IPS DF 6.9 (cell line): ENCODE results near the gene FAM107A.

Source experiments
- DNase-seq: peaks from one replicate; pipeline ENCODE4 v3.0.0-alpha.2; 2013; ENCODE audit warnings: low read depth, low spot score
- H3K27ac ChIP-seq: one replicate; pipeline ENCODE4 v1.5.1; 2013; ENCODE audit warnings: low read length, control low read depth
- H3K27me3 ChIP-seq: 2 replicates; pipeline ENCODE4 v1.6.1; 2013; ENCODE audit warnings: mild to moderate bottlenecking, low read length; ENCODE audit not compliant: control insufficient read depth, insufficient read depth
- H3K36me3 ChIP-seq: 2 replicates; pipeline ENCODE4 v1.6.1; 2013; ENCODE audit warnings: low read length; ENCODE audit not compliant: control insufficient read depth, insufficient read depth
- H3K4me1 ChIP-seq: 2 replicates; pipeline ENCODE4 v1.6.1; 2013; ENCODE audit warnings: low read length; ENCODE audit not compliant: control insufficient read depth, insufficient read depth
- H3K4me3 ChIP-seq: 2 replicates; pipeline ENCODE4 v1.5.1; 2013; ENCODE audit warnings: mild to moderate bottlenecking, low read length
- H3K9me3 ChIP-seq: 2 replicates; pipeline ENCODE4 v1.6.1; 2013; ENCODE audit warnings: low read length, inconsistent platforms; ENCODE audit not compliant: control insufficient read depth, insufficient read depth
- WGBS: extraction: QIAGEN DNeasy Blood & Tissue Kit; methylation state at CpG from one replicate; pipeline ENCODE4 v1.1.7; 2013; ENCODE audit warnings: mixed read lengths, missing lambda C conversion rate; ENCODE audit not compliant: insufficient read length, insufficient coverage; 5-methylcytosine and 5-hydroxymethylcytosine counted together

Gene FAM107A, protein sequence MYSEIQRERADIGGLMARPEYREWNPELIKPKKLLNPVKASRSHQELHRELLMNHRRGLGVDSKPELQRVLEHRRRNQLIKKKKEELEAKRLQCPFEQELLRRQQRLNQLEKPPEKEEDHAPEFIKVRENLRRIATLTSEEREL

DNA sequence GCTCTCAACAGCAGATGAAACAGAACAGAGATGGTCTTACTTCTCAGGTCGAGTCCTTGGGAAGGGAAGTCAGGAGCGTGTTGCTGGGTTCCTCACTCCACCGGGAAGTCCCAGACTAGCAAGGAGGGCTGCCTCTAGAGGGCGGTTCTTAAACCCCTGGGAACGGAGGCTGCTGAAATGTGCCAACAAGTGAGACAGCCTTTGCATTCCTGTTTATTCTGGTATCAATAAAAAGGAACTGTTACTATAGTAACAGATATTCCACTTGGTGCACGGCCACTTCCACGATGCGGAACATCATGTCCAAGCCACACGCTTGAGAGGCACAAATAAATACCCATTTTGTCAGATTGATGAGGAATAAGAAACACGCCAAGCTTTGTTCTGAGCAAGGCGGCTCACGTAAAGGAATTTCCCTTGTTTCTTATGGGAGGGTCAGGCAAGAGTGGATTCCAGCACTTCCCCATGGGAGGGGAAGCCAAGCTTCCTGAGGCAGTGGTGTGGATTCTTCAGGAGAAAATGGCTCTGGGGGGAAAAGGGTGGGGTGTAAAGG lies at the start of gene FAM107A:
Gene FAM107A (minus strand): TSS at position 123 of the 553 bp plus-strand sequence. CDS start 7,531 bp downstream, outside the sequence.
- Histone ChIP-seq H3K27ac (no peak within 1 kb of the TSS), H3K4me3 (no peak within 1 kb of the TSS), H3K9me3 (no peaks in the 10 kb centered on the region), H3K4me1 (peaks cover 5% of the 10 kb centered on the region; the same call in 1 of the 2 replicates), H3K36me3 (no peaks in the 10 kb centered on the region), H3K27me3 (no peaks in the 10 kb centered on the region)
- DNase-seq: no peak
- WGBS: no CpG with 5 or more reads among the region's 12 CpGs

DNA sequence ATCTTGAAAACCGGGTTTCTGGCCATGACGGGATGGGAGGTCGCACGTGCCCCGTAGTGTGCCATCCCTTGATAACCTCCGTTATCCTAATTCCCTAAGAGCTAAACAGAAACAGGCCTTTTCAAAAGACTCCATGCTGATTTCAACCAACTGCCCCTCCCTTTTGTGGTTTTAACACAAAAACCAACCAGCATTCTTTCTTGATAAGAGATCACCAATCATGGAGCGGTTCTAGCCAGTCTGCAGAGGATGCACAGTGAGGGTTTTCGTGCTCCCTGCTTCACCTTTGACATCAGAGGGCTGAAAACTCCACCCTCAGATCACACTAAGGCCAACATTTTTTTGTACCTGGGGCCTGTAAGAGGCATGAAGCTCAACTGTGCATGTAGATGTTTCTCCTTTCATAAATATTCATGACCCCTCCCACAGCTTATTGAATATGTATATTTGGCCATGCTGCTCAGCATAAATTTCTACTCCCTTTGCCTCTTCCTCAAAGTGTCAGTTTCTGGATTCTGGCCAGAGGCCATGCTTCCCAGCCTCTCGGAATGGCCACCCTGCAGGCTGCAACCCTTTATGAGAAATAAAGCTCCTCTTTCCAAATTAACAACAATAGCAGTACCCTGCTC lies 48.1 kb upstream of the FAM107A start:
- Histone ChIP-seq H3K4me1 (no peaks in the 10 kb centered on the region), H3K4me3 (no peak overlapping the region), H3K27ac (no peak overlapping the region), H3K36me3 (no peaks in the 10 kb centered on the region), H3K9me3 (no peaks in the 10 kb centered on the region), H3K27me3 (no peaks in the 10 kb centered on the region)
- no CpG with 5 or more reads among the region's 9 CpGs for WGBS
- no peak for DNase-seq

DNA sequence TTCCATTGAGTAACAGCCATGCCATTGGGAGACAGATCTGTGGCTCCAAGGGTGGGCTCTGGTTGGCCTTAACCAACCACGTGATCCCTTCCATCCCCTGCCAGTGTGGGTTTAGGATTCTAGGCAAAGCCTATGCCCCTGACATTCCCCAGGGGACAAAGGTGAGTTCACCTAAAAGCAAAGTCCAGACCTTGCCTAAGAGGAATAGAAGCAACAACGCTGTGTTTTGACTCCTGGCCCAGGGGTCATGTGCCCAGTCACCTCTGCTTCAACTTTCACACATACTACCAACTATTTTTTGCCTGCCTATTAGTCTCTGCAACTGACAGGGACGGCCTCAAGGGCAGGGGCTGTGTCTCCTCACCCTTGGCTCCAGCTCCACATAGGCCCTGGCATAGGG lies 47.4 kb upstream of the FAM107A start:
- no peak for DNase-seq
- H3K27me3 ChIP-seq: no peaks in the 10 kb centered on the region
- WGBS: no CpG with 5 or more reads among the region's 3 CpGs
- no peak overlapping the region for H3K4me3 ChIP-seq
- H3K9me3 ChIP-seq: no peaks in the 10 kb centered on the region
- H3K36me3 ChIP-seq: no peaks in the 10 kb centered on the region
- no peak overlapping the region for H3K27ac ChIP-seq
- H3K4me1 ChIP-seq: no peaks in the 10 kb centered on the region

DNA sequence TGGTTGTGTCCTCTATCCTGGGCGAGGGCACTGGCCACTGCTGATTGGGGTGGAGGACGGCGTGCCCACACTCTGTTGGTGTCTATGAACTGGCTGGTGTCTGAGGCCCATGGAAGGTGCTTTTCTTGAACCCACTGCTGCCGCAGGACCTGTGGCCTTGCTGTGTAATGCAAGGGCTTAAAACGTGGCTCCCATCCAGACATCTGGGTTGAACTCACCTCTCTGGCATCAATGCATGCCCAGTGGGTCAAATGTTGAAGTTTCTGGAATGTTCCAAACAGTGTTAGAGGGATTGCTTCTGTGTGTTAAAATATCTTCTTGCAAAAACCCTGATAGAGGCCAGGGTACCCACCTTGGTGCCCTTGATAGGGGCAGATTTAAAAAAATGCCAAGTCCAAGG lies 46.8 kb upstream of the FAM107A start:
- no CpG with 5 or more reads among the region's 5 CpGs for WGBS
- H3K4me1 ChIP-seq: no peaks in the 10 kb centered on the region
- no peak overlapping the region for H3K27ac ChIP-seq
- H3K27me3 ChIP-seq: no peaks in the 10 kb centered on the region
- H3K36me3 ChIP-seq: no peaks in the 10 kb centered on the region
- H3K9me3 ChIP-seq: no peaks in the 10 kb centered on the region
- no peak for DNase-seq
- no peak overlapping the region for H3K4me3 ChIP-seq

DNA sequence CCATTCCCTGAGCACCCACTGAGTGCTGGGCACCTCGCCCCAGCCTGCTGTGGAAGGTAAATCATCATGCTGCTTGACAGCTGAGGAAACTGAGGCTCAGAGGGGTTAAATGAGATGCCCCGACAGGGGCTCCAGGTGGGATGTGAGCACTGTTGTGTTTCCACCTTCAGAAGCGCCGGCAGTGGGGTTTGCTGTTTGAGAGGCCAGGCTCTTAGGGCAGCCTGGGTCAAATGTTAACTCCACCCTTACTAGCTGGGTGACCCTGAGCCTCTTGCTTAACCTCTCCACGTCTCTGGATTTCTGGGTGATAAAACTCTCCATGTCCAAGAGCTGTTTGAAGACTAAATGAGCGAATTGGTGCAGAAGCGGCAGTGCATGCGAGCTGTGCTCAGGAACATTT lies 46.3 kb upstream of the FAM107A start:
- DNase-seq: no peak
- Histone ChIP-seq H3K27me3 (no peaks in the 10 kb centered on the region), H3K4me1 (no peaks in the 10 kb centered on the region), H3K9me3 (no peaks in the 10 kb centered on the region), H3K36me3 (no peaks in the 10 kb centered on the region), H3K4me3 (no peak overlapping the region), H3K27ac (no peak overlapping the region)
- no CpG with 5 or more reads among the region's 8 CpGs for WGBS

DNA sequence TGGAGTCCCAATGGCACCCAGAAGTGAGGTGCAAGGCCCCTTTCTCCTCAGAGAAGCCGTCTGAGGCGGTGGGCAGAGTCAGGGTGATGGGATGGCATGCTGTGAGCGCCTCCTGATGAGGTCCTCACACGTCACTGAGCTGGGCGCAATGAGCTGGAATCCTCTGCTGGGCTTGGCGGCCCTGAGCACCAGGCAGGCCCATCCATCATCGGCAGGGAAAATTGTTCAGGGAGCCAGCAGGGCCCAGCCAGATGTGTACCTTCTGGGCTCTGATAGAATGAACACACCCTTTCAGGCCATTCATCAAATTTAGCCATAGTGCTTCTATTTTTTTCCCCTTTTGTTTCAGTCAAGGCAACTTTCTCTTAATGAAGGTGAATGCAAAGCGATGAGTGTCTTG lies 45.7 kb upstream of the FAM107A start:
- Histone ChIP-seq H3K36me3 (no peaks in the 10 kb centered on the region), H3K9me3 (no peaks in the 10 kb centered on the region), H3K27ac (no peak overlapping the region), H3K4me3 (no peak overlapping the region), H3K27me3 (no peaks in the 10 kb centered on the region), H3K4me1 (no peaks in the 10 kb centered on the region)
- no CpG with 5 or more reads among the region's 8 CpGs for WGBS
- DNase-seq: no peak

DNA sequence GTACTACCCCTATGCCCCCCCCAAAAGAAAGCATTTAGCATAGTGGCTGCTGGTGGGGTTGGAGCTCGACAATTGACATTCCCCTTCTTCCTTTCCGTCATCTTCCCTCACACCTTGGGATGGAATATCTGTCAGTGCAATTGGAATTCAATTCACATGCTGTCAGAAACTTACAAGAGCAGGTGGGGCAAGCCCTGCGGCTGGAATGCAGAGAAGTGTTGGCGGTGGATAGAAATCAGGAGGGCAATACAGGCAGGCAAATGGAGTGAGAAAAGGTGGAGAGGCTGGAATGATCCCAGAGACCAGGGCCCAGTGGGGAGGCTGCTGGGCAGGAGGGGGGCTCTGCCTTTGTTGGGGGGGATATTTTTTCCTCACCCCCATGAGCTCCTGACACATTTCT lies 45.2 kb upstream of the FAM107A start:
- H3K27ac ChIP-seq: no peak overlapping the region
- no peak overlapping the region for H3K4me3 ChIP-seq
- H3K27me3 ChIP-seq: no peaks in the 10 kb centered on the region
- H3K4me1 ChIP-seq: no peaks in the 10 kb centered on the region
- no peak for DNase-seq
- no CpG with 5 or more reads among the region's 4 CpGs for WGBS
- no peaks in the 10 kb centered on the region for H3K9me3 ChIP-seq
- H3K36me3 ChIP-seq: no peaks in the 10 kb centered on the region

DNA sequence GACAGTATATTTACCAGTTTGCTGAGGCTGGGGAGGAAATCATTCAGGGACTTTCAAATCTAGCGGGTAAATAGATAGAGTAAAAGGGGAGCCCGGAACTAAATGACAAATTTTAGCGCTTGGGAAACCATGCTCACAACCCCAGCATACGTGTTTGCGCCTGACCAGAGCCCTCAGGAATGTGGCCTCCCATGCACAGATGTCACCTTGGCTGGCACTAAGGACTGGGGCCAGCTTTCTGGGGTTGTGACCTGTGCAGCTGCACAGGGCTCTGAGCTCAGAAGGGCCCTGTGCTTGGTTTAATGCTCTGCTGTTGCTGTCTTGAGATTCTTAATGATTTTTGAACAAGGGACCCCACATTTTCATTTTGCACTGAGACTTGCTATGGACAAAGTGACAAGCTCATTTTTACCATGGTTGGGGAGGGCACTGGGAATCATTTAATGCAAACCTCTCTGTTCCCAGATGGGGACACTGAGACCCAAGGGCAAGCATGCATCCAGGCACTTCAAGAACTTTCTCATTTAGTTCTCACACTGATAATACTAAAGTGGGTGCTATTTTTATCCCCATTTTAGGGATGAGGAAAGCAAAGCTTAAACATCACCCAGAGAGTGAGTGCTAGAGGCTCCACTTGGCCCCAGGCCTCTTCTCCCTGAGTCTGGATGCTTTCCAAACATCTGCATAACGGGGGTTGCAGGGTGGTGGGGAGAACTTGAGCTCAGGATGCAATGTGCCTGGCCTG lies 44.1 kb upstream of the FAM107A start:
- H3K27me3 ChIP-seq: no peaks in the 10 kb centered on the region
- no peak overlapping the region for H3K27ac ChIP-seq
- no peaks in the 10 kb centered on the region for H3K36me3 ChIP-seq
- no peaks in the 10 kb centered on the region for H3K4me1 ChIP-seq
- WGBS: no CpG with 5 or more reads among the region's 6 CpGs
- no peak overlapping the region for H3K4me3 ChIP-seq
- no peaks in the 10 kb centered on the region for H3K9me3 ChIP-seq
- DNase-seq: no peak

DNA sequence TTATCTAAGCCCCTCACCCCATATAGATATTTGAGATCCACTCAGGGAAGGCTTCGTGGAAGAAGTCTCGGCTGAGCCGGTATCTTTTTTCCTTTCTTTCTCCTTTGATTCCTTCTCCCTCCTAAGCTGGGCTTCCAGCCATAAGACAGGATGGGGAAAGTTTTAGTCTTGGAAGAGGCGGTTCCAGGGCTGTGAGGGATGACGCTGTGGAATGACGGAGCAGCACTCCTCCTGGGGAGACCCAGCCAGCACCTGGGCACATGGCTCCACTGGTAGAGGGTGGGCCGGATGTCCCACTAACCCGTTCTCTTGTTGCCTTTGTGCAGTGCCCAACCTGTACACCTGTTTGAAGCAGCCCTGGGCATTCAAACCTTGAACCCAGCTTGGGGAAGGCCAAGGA lies 43.2 kb upstream of the FAM107A start:
- Histone ChIP-seq H3K27me3 (no peaks in the 10 kb centered on the region), H3K9me3 (no peaks in the 10 kb centered on the region), H3K36me3 (no peaks in the 10 kb centered on the region), H3K27ac (no peak overlapping the region), H3K4me1 (no peaks in the 10 kb centered on the region), H3K4me3 (no peak overlapping the region)
- DNase-seq: no peak
- no CpG with 5 or more reads among the region's 8 CpGs for WGBS

DNA sequence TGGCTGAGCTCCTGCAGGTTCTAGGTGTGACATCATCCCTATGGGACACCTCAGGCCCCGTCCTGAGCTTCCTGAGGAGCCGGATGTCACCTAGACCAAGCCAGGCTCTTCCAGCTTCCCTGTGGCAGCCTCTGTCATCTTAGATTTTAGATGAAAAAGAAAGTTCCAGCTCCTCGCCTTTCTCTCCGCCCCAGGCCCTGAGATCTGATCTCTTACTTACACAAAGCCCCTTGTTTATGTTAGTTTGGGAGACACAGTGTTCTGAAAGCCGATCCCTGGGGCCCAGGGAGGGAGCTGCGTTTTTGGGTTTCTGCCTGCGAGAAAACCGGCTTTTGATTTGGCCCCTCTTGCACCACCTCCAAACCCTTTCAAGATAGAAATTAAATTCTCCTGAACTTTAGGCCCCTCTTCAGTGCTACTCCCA lies 40.2 kb upstream of the FAM107A start:
- Histone ChIP-seq H3K4me1 (peaks cover 2% of the 10 kb centered on the region; the same call in 1 of the 2 replicates), H3K4me3 (no peak overlapping the region), H3K9me3 (no peaks in the 10 kb centered on the region), H3K27ac (no peak overlapping the region), H3K27me3 (no peaks in the 10 kb centered on the region), H3K36me3 (no peaks in the 10 kb centered on the region)
- no peak for DNase-seq
- WGBS: no CpG with 5 or more reads among the region's 8 CpGs
